HEK293 (cell line): ENCODE measurements around the gene EIF3L.

Experiments used
- CTCF ChIA-PET: fragments of 350-600 bp; formaldehyde crosslinking; extraction: SDS; loops from one replicate; lab custom pipeline; 2021; ENCODE audit warnings: antibody characterized with exemption; lab: Yijun Ruan, JAX
- POLR2A ChIA-PET: fragments of 300-600 bp; formaldehyde crosslinking; extraction: SDS; loops from one replicate; lab custom pipeline; 2020; ENCODE audit warnings: antibody characterized with exemption, inconsistent platforms; lab: Yijun Ruan, JAX
- H3K27ac ChIP-seq: fragments of 200-500 bp; sonication (Bioruptor generic); 2 replicates; pipeline ENCODE4 v1.5.1; 2014; ENCODE audit warnings: low read depth, low read length, control low read depth, inconsistent platforms; ENCODE audit errors: extremely low read depth
- H3K36me3 ChIP-seq, 2 experiments: fragments of 200-500 bp in 1 of 2; sonication (Bioruptor generic) in 1 of 2; 1 replicate in 1 of 2; 2 replicates in 1 of 2; pipeline ENCODE4 v1.5.1; 2014 to 2017; ENCODE audit warnings: inconsistent platforms in 2 of 2, low read length in 2 of 2; ENCODE audit not compliant: control insufficient read depth in 2 of 2, insufficient read depth in 1 of 2
- H3K4me1 ChIP-seq: fragments of 200-500 bp; sonication (Bioruptor generic); 2 replicates; pipeline ENCODE4 v1.5.1; 2014; ENCODE audit warnings: mild to moderate bottlenecking, low read length, inconsistent platforms; ENCODE audit not compliant: control insufficient read depth, insufficient read depth
- H3K4me3 ChIP-seq: 2 replicates; pipeline ENCODE4 v1.5.1; 2011; ENCODE audit warnings: low read depth, mild to moderate bottlenecking, control low read depth, low read length, moderate library complexity
- H3K9me3 ChIP-seq: fragments of 200-500 bp; sonication (Bioruptor generic); 2 replicates; pipeline ENCODE4 v1.5.1; 2014; ENCODE audit warnings: low read depth, low read length, inconsistent platforms; ENCODE audit not compliant: control insufficient read depth, insufficient read depth
- GLI2 ChIP-seq: fragments of 450-650 bp; formaldehyde crosslinking; IDR thresholded peaks from 2 replicates; pipeline ENCODE4; 2017; ENCODE audit warnings: missing biosample characterization, missing genetic modification characterization, low read depth, borderline replicate concordance
- GLIS1 ChIP-seq: fragments of 450-650 bp; formaldehyde crosslinking; IDR thresholded peaks from 2 replicates; pipeline ENCODE4 v1.5.1; 2016; ENCODE audit warnings: missing biosample characterization, missing genetic modification characterization
- OSR2 ChIP-seq: fragments of 450-650 bp; formaldehyde crosslinking; IDR thresholded peaks from 2 replicates; pipeline ENCODE4 v1.5.1; 2016; ENCODE audit warnings: missing biosample characterization, missing genetic modification characterization
- SCRT2 ChIP-seq: fragments of 450-650 bp; formaldehyde crosslinking; IDR thresholded peaks from 2 replicates; pipeline ENCODE4 v1.5.1; 2016; ENCODE audit warnings: missing biosample characterization, missing genetic modification characterization
- ZBTB20 ChIP-seq: fragments of 450-650 bp; formaldehyde crosslinking; IDR thresholded peaks from 2 replicates; pipeline ENCODE4 v1.5.1; 2016; ENCODE audit warnings: missing biosample characterization, missing genetic modification characterization
- ZNF10 ChIP-seq: fragments of 450-650 bp; formaldehyde crosslinking; IDR thresholded peaks from 2 replicates; pipeline ENCODE4 v1.5.1; 2017; ENCODE audit warnings: missing biosample characterization, missing genetic modification characterization
- ZNF121 ChIP-seq: fragments of 450-650 bp; formaldehyde crosslinking; IDR thresholded peaks from 2 replicates; pipeline ENCODE4 v1.5.1; 2016; ENCODE audit warnings: missing biosample characterization, missing genetic modification characterization
- ZNF19 ChIP-seq: fragments of 450-650 bp; formaldehyde crosslinking; IDR thresholded peaks from 2 replicates; pipeline ENCODE4; 2016; ENCODE audit warnings: missing biosample characterization, missing genetic modification characterization, low read depth
- ZNF274 ChIP-seq, 2 experiments: fragments of 200-500 bp in 1 of 2; fragments of 450-650 bp in 1 of 2; sonication (Bioruptor generic) in 1 of 2; formaldehyde crosslinking in 1 of 2; IDR thresholded peaks; 2 replicates each; pipeline versions ENCODE4 v1.5.1 to v1.6.1; 2014 to 2016; ENCODE audit warnings: borderline replicate concordance in 1 of 2, inconsistent platforms in 1 of 2, low read length in 1 of 2, missing biosample characterization in 1 of 2, missing genetic modification characterization in 1 of 2
- ZNF335 ChIP-seq: fragments of 450-650 bp; formaldehyde crosslinking; conservative IDR thresholded peaks from 2 replicates; pipeline ENCODE4 v1.5.1; 2016; ENCODE audit warnings: missing biosample characterization, missing genetic modification characterization
- ZNF37A ChIP-seq: fragments of 450-650 bp; IDR thresholded peaks from 2 replicates; pipeline ENCODE4 v1.5.1; 2018; ENCODE audit warnings: missing biosample characterization, missing genetic modification characterization
- ZNF501 ChIP-seq: fragments of 450-650 bp; formaldehyde crosslinking; IDR thresholded peaks from 2 replicates; pipeline ENCODE4 v1.5.1; 2016; ENCODE audit warnings: missing biosample characterization, missing genetic modification characterization
- ZNF571 ChIP-seq: fragments of 450-650 bp; formaldehyde crosslinking; IDR thresholded peaks from 2 replicates; pipeline ENCODE4 v1.5.0; 2017; ENCODE audit warnings: missing biosample characterization, missing genetic modification characterization
- TF ChIP-seq, protein P1 (sequence below): fragments of 450-650 bp; formaldehyde crosslinking; IDR thresholded peaks from 2 replicates; pipeline ENCODE4 v1.5.1; 2016; ENCODE audit warnings: missing biosample characterization, missing genetic modification characterization
- TF ChIP-seq, protein P2 (sequence below): fragments of 450-650 bp; formaldehyde crosslinking; IDR thresholded peaks from 2 replicates; pipeline ENCODE4 v1.5.1; 2016; ENCODE audit warnings: missing biosample characterization, missing genetic modification characterization, low read depth

Gene EIF3L

DNA sequence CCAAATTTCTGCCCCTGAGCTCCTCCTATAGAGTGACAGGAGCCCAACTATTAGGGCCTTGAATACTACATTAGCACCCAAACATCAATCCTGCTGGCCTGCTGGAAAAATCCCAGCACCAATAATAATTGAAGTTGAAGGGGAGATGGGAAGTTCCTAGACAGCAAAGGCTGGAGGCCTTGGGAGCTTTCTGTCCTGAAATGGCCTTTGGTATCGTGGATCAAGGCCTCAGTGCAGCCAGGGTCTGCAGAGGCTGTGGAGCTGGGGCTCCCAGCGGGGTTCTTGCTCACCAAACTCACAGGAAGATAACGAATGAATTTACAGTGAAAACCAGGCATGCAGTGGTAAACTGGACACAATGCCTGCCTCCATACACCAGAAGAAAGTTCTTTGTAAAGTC, 47.7 kb downstream of the EIF3L start:
- TF ChIP-seq ZNF37A (tag by site-specific recombination) (no peak), OSR2 (tag by site-specific recombination) (no peak), ZNF501 (no peak), ZNF10 (no peak), ZNF274 (IDR thresholded peaks at IDR 0.05; ENCODE audit: low read length) (no peak), ZNF274 (tag by site-specific recombination; IDR thresholded peaks at IDR 0.05; ENCODE audit: borderline replicate concordance) (no peak), ZNF571 (tag by site-specific recombination) (no peak), ZNF335 (tag by site-specific recombination) (no peak)
- CTCF ChIA-PET = interaction anchor here (0.6 to 5.0 kb wide), 8 partner anchors 9 to 80 kb away, joined by 3 to 26 read pairs (median 5); no protein-coding TSS in a partner anchor
- H3K4me3 ChIP-seq = no peak overlapping the region
- peaks cover 6 to 7% of the 10 kb centered on the region in 2 experiments; a peak in 2 of 3 replicates for H3K36me3 ChIP-seq
- H3K27ac ChIP-seq = peak overlapping the region; percentile 44; the same call in 1 of the 2 replicates
- POLR2A ChIA-PET = interaction anchor here (0.6 to 2.3 kb wide), 6 partner anchors 9 to 89 kb away, joined by 3 to 19 read pairs (median 5); partner anchors contain the start of genes GCAT and MICALL1
- no peaks in the 10 kb centered on the region for H3K9me3 ChIP-seq
- no peaks in the 10 kb centered on the region for H3K4me1 ChIP-seq

DNA sequence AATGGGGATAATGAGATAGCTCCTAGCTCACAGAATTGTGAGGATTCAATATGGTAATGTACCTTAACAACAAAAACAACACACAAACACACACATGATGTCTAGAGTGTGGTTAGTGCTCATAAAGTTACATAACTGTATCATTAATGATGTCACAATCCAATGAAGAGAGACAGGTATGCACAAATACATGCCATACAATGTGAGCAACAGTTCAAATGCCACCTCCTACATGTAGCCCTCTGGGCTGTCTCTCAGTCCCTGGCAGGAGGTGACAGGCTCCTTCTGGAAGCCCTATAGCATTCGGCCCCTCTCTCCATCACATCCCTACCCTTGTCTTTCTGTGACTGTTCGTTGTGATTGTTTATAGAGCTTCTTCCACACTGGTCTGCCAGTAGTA, 48.6 kb downstream of the EIF3L start:
- CTCF ChIA-PET = interaction anchor here (0.6 to 5.0 kb wide), 6 partner anchors 9 to 67 kb away, joined by 3 to 26 read pairs (median 6); no protein-coding TSS in a partner anchor
- POLR2A ChIA-PET = interaction anchor here (0.6 to 2.3 kb wide), 5 partner anchors 8 to 90 kb away, joined by 3 to 19 read pairs (median 3); partner anchors contain the start of genes GCAT and MICALL1
- no peak overlapping the region for H3K27ac ChIP-seq

DNA sequence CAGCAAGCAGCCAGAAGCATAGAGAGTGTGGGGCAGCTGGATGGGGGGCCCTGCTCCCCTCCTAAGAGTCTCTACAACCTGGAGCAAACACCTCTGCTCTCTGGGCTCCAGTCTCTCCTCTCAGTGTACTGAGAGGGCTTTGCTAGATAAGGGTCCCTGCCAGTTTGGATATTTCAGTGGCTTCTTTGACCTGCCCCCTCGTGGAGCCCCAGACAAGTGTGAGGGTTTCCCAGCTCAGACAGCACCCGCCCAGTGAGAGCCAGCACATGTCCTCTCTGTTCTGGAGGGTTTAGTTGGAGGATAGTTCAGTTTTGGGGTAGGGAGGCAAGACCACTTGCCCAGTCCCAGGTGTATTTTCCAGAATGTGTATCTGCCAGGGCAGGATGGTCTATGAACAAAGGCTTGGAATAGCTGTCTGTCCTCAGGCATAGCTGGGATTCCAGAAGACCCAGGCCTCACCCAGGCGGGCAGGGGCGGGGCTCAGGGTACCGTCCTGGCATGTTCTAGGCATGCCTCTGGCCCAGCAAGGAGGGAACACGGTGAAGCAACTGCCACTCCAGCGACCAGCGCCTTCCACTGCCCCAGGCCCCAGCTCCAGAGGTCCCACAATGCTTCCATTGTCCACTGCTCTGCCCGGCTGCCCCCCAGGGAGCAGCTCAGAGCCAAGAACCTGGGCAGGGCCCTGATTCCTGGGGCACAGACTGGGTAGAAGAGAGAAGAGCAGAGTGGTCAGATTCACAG, 49.4 kb downstream of the EIF3L start:
- Histone ChIP-seq H3K27ac (no peak overlapping the region), H3K36me3 (no peaks in the 10 kb centered on the region), H3K4me3 (no peak overlapping the region), H3K9me3 (no peaks in the 10 kb centered on the region), H3K4me1 (no peaks in the 10 kb centered on the region)
- POLR2A ChIA-PET = interaction anchor here (0.6 to 1.0 kb wide), 3 partner anchors 12 to 55 kb away, joined by 3 read pairs; partner anchors contain the start of gene ANKRD54
- TF ChIP-seq ZBTB20 (tag by site-specific recombination) = no peak
- TF ChIP-seq ZNF121 (tag by site-specific recombination) = no peak
- peak; percentile 10; the same call in 1 of the 2 replicates for TF ChIP-seq GLIS1 (tag by site-specific recombination)
- CTCF ChIA-PET = interaction anchor here (1.0 to 5.0 kb wide), 4 partner anchors 11 to 67 kb away, joined by 3 to 26 read pairs (median 8); no protein-coding TSS in a partner anchor

More for the DNA sequence above, 48.6 kb downstream of the EIF3L start:
- H3K9me3 ChIP-seq = no peaks in the 10 kb centered on the region
- H3K4me1 ChIP-seq = no peaks in the 10 kb centered on the region
- TF ChIP-seq, protein P1, sequence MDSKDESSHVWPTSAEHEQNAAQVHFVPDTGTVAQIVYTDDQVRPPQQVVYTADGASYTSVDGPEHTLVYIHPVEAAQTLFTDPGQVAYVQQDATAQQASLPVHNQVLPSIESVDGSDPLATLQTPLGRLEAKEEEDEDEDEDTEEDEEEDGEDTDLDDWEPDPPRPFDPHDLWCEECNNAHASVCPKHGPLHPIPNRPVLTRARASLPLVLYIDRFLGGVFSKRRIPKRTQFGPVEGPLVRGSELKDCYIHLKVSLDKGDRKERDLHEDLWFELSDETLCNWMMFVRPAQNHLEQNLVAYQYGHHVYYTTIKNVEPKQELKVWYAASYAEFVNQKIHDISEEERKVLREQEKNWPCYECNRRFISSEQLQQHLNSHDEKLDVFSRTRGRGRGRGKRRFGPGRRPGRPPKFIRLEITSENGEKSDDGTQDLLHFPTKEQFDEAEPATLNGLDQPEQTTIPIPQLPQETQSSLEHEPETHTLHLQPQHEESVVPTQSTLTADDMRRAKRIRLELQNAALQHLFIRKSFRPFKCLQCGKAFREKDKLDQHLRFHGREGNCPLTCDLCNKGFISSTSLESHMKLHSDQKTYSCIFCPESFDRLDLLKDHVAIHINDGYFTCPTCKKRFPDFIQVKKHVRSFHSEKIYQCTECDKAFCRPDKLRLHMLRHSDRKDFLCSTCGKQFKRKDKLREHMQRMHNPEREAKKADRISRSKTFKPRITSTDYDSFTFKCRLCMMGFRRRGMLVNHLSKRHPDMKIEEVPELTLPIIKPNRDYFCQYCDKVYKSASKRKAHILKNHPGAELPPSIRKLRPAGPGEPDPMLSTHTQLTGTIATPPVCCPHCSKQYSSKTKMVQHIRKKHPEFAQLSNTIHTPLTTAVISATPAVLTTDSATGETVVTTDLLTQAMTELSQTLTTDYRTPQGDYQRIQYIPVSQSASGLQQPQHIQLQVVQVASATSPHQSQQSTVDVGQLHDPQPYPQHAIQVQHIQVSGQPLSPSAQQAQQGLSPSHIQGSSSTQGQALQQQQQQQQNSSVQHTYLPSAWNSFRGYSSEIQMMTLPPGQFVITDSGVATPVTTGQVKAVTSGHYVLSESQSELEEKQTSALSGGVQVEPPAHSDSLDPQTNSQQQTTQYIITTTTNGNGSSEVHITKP (tag by site-specific recombination) = no peak
- TF ChIP-seq GLI2 (tag by site-specific recombination) = no peak
- peak; percentile 40; the same call in 1 of the 2 replicates for TF ChIP-seq SCRT2 (tag by site-specific recombination)
- TF ChIP-seq, protein P2, sequence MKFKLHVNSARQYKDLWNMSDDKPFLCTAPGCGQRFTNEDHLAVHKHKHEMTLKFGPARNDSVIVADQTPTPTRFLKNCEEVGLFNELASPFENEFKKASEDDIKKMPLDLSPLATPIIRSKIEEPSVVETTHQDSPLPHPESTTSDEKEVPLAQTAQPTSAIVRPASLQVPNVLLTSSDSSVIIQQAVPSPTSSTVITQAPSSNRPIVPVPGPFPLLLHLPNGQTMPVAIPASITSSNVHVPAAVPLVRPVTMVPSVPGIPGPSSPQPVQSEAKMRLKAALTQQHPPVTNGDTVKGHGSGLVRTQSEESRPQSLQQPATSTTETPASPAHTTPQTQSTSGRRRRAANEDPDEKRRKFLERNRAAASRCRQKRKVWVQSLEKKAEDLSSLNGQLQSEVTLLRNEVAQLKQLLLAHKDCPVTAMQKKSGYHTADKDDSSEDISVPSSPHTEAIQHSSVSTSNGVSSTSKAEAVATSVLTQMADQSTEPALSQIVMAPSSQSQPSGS = 0 out of 2 replicates have a peak, but pooled peaks have one; percentile 23
- TF ChIP-seq ZNF19 (tag by site-specific recombination) = no peak
- H3K4me3 ChIP-seq = no peak overlapping the region
- peaks cover 0 to 2% of the 10 kb centered on the region in 2 experiments; a peak in 1 of 3 replicates for H3K36me3 ChIP-seq
